GM19023 (cell line): ENCODE results near the gene UROD.
"Not testable (repeated sequence)": the region's sequence is repeated elsewhere in the genome, so short reads cannot be mapped to it uniquely, and the experiment has no call there.

Experiments used
- ATAC-seq: cut with Tn5 transposase; IDR thresholded peaks from one replicate; pipeline ENCODE4 v1.9.1; 2021; ENCODE audit warnings: mild to moderate bottlenecking, moderate library complexity; ENCODE audit not compliant: unreplicated experiment

Gene UROD

DNA sequence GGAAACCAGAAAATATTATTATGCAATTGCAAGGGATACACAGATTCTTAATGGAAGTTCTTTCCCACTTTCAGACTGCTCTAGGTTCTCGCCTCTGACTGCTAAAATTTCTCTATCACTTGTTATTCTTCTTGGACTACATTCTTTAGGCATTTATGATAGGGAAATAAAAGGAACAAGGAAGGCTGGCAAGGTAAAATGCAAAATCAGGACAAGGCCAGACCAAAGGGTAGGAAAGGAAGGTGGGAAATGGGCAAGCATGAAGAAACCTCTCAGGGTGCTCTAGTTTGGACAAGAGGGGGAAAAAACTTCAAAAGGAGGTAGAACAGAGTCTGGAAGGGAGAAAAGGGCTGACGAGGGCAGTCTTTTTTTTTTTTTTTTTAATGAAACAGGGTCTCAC lies 26.2 kb downstream of the UROD start:
- ATAC-seq: no peak

DNA sequence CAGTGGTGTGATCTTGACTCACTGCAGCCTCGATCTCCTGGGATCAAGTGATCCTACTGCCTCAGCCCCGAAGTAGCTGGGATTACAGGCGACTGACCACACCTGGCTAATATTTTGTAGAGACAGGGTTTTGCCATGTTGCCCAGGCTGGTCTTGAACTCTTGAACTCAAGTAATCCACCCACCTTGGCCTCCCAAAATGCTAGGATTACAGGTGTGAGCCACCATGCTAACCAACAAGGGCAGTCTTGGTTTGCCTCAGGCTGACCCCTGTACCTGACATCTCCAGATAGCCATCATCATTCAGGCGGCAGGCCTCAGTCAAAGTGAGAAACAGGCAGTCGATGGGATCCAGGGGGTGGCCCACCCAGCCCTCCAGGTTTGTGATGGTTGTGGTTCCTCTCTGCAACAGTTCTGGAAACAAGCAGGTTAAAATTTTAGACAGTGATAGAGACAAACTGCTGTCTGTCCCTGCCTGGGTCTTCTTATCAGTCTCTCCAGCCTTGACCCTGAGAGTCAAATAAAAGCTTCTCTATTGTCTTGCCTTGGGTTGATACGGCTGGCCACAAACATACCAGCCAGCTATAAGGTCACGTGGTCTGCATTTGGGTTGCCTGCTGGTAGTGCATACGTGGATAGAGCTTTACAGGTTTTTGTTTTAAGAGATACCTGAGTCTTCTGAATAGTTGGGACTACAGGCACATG lies 26.8 kb downstream of the UROD start:
- no peak for ATAC-seq

DNA sequence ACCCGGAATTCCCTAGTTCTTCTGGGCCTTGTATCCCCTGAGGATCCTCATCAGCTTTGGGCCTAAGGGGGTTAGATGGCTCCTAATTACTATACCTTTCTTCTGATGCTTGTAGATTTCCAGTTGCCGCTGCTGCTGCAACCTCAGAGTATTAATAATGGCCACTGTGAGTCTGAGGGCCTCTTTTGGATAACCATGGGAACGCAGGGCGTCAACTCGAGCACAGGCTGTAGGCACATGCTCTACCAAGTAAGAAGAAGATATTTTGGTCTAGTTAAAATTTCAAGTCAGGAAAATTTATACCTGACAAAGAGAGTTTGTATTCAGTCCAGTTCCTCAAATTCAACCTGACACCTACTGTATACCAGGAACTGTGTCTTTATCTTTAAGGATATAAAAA lies 28.2 kb downstream of the UROD start:
- no peak for ATAC-seq

DNA sequence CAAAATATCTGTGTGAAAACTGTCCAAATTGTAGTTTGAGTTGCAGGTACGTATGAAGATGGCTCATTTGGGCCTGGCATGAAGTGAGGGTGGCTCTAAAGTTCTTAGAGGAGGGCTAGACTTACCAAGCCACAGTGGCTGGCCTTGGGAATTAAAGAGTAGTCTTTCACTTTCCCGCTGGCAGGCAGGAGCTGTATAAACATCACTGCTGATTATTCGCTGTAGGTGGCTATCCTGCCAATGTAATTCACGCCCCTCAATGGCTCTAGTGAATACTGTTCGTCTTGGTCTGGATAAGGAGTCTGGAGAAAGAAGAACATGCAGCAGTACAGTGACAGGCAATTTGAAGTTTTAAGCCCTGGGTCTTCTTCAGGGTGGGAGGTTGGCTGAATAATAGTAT lies 31.0 kb downstream of the UROD start:
- no peak for ATAC-seq

DNA sequence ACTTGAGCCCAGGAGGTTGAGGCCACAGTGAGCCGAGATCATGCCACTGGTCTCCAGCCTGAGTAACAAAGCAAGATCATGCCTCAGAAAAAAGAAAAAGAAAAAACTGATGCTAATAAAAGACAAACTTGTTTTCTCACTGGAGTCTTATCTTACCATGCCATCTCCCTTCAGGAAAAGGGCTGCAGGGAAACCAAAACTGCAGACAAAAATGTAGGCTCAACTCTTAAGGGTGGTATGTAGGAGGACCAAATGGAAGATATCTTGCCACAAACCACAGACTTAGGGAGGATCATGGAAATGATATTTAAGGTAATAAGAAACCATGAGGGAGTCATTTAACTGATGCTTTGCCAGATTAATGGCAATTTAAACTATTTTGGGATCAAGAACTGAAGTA lies 32.9 kb downstream of the UROD start:
- ATAC-seq: no peak

DNA sequence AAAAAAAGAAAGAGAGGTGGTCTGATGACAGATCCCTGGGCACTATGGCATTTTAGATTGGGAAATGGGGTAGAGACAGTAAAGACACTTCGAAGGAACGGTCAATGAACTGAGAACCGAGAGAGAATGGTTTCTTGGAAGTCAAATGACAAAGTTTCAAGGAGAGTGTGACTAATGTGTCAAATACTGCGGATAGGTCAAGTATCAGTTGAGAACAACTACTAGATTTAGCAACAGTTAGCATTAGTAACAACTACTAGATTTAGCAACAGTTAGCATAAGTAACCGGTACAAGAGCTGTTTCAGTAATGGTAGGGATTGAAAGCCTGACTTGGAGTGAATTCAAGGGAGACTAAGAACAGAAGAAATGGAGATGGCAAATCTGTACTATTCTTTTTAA lies 35.0 kb downstream of the UROD start:
- no peak for ATAC-seq

DNA sequence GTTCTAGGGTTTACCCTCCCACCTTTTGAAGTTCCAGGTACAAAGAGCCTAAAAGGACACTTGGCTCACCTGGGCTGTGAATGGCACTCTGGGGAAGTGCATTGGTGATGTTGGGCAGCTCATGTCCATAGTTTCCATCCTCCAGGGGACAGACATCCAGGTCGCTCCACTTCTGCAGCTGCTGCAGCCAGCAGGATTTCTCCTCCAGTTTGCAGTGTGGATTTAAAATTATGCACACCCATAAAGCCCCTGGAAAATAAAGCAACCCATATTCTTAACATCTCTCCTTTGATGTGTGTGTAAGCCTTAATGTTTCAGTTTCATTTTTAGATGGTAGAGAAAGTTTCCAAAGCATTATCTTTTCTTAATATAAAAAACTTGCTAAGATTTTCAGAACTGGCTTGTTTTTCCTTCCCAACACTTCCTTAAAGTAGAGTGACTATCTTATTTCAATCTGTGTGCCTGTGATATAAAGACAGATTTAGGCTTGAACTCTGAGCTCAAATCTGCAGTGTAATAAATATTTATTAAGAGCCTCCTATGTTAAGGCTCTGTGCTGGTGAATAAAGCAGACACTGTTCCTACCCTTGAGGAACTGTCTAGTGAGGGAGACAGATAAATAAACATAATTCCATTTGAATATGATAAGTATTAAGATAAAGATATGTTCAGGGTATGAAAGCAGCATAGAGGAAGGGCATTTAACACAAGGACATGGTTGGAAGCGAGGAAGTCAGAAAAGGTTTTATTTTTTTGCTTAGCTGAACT lies 39.1 kb downstream of the UROD start:
- no peak for ATAC-seq

DNA sequence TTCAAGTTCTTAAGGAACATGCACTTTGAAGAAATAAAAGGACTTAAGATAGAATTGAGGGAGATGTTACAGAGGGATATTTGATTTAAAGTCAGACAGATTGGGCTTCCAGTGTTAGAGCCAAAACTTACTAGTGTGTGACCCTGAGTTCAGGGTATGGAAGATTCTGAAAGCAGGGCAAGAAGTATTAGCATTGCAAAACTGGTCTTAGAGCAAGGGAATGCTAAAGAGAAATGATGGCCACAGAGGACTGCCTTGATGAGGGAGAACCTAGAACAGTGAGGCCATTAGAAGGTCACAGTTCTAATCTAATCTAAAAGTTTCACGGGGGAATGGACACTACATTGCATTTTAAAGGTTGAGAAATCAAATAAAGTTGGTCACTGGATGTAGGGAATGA lies 45.5 kb downstream of the UROD start:
- ATAC-seq: no peak

DNA sequence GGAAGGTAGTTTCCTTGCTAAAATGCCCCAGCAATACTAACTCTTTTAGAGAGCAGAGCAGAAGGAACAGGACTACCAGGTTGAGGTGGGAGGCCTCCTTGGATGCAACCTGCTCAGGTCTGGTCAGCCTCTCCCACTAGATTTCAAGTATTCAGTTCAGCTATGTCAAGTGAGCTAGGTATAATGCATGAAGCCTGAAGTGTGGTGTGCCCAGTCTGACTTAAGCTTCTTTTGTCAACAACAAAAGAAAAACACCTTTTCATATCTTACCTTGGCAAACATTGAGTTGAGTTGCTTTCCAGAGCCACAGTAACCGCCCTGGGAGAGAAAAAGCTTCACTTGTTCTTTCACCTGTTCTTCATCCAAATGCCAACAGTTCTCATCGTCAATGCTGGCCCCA lies 47.8 kb downstream of the UROD start:
- ATAC-seq: no peak

DNA sequence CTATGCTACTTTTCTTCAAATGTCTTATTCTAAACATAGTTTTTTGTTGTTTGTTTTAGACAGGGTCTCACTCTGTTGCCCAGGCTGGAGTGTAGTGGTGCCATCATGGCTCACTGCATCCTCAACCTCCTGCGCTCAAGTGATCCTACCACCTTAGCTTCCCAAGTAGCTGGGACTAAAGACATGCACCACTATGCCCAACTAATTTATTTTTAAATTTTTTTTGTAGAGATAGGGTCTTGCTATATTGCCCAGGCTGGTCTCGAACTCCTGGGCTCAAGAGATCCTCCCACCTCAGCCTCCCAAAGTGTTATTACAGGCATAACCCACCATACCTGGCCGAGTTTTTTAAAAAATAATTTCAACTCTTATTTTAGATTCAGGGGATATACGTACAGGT lies 50.4 kb downstream of the UROD start:
- ATAC-seq: not testable (repeated sequence)

DNA sequence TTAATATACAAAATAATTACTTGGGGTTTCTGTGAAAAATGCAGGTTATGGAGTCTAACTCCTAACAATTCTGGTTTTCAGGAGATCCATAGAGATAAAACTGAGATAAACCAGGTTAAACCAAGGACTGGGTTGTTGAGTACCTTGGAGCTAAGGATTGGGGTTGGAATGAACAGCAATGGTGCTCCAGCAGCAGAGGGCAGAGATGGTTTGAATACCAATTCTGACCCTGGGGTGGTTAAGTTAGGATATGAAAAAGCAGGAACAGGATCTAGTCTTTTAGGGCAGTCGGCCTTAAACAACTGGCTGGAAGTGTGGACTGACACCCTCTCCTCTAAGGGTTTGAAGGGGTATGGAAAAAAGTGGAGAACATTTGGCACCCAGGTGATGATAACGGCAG lies 53.0 kb downstream of the UROD start:
- ATAC-seq: no peak
